Activated naive CD8-positive, alpha-beta T cell treated with anti-CD3 and anti-CD28 coated beads for 36 hours (primary cell): ENCODE results near the gene KCNAB2. TPM values are rescaled to one million over a fixed set of nuclear protein-coding genes. Genes with fewer than 3 reads are reported as not detected.

Experiments
- DNase-seq: peaks from one replicate; pipeline ENCODE4 v3.0.0; 2021
- H3K27ac Mint-ChIP-seq: one replicate; pipeline ENCODE4 v1.8.0; 2022; ENCODE audit warnings: mild to moderate bottlenecking, moderate library complexity, mixed read lengths
- H3K27me3 Mint-ChIP-seq: one replicate; pipeline ENCODE4 v1.8.0; 2022; ENCODE audit warnings: mild to moderate bottlenecking, mixed read lengths
- H3K36me3 Mint-ChIP-seq: one replicate; pipeline ENCODE4 v1.8.0; 2021; ENCODE audit warnings: mild to moderate bottlenecking, mixed read lengths
- H3K4me1 Mint-ChIP-seq: one replicate; pipeline ENCODE4 v1.8.0; 2021; ENCODE audit warnings: mixed read lengths
- H3K4me3 Mint-ChIP-seq: one replicate; pipeline ENCODE4 v1.8.0; 2022; ENCODE audit warnings: mild to moderate bottlenecking, moderate library complexity, mixed read lengths
- H3K9me3 Mint-ChIP-seq: one replicate; pipeline ENCODE4 v1.8.0; 2022; ENCODE audit warnings: mixed read lengths
- total RNA-seq, 2 experiments: library from RNA; stranded (reverse); gene quantifications; one replicate each; pipeline ENCODE4 v1.2.3, GENCODE V29; 2021

Gene KCNAB2
- total RNA-seq, 2 experiments from 2014 or later: 209 to 218 TPM

GRCh38 chr1:6096243-6097116, 50.8 kb downstream of the KCNAB2 start:
- no peak for DNase-seq
- no peak overlapping the region for H3K27ac Mint-ChIP-seq
- H3K36me3 Mint-ChIP-seq: peaks cover 7% of the 10 kb centered on the region
- H3K4me3 Mint-ChIP-seq: no peak overlapping the region
- H3K4me1 Mint-ChIP-seq: peaks cover 4% of the 10 kb centered on the region
- no peaks in the 10 kb centered on the region for H3K9me3 Mint-ChIP-seq
- peaks cover 3% of the 10 kb centered on the region for H3K27me3 Mint-ChIP-seq

GRCh38 chr1:6097117-6097595, 51.5 kb downstream of the KCNAB2 start:
- Mint-ChIP-seq H3K9me3 (no peaks in the 10 kb centered on the region), H3K4me1 (peaks cover 4% of the 10 kb centered on the region), H3K36me3 (peaks cover 7% of the 10 kb centered on the region), H3K4me3 (no peak overlapping the region), H3K27ac (no peak overlapping the region), H3K27me3 (peaks cover 3% of the 10 kb centered on the region)
- DNase-seq: no peak

GRCh38 chr1:6097824-6098223, 52.1 kb downstream of the KCNAB2 start:
- no peak for DNase-seq
- Mint-ChIP-seq H3K27me3 (peaks cover 3% of the 10 kb centered on the region), H3K36me3 (peaks cover 7% of the 10 kb centered on the region), H3K9me3 (no peaks in the 10 kb centered on the region), H3K4me1 (peaks cover 4% of the 10 kb centered on the region), H3K4me3 (no peak overlapping the region), H3K27ac (no peak overlapping the region)

- no peak overlapping the region for H3K27ac Mint-ChIP-seq
- peaks cover 4% of the 10 kb centered on the region for H3K4me1 Mint-ChIP-seq
- H3K9me3 Mint-ChIP-seq: no peaks in the 10 kb centered on the region
- peaks cover 3% of the 10 kb centered on the region for H3K27me3 Mint-ChIP-seq
- H3K36me3 Mint-ChIP-seq: peaks cover 2% of the 10 kb centered on the region
- no peak for DNase-seq
- no peak overlapping the region for H3K4me3 Mint-ChIP-seq
Measured at GRCh38 chr1:6098303-6099215, 52.9 kb downstream of the KCNAB2 start.

DNA sequence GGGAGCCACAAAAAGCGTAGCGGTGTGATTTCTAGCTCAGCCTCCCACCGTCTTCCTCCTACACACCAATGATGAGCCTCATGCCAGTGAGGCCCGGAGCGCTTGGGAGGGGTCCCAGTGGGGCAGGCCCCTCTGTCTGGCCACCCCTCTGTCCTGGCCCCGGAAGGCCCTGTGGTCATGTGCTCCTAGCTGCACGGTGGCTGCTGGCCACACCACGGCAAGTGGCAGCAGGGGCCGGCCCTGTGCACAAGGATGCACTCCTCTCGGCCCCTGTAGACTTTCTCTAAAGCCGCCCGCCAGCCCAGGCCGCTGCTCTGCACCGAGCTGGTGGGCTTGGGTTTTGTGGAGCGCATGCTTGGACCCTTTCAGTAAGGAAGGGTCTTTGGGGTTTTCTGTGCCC, 53.6 kb downstream of the KCNAB2 start:
- Mint-ChIP-seq H3K27me3 (peaks cover 3% of the 10 kb centered on the region), H3K4me1 (peaks cover 4% of the 10 kb centered on the region), H3K4me3 (no peak overlapping the region), H3K27ac (no peak overlapping the region), H3K9me3 (no peaks in the 10 kb centered on the region), H3K36me3 (no peaks in the 10 kb centered on the region)
- DNase-seq: no peak

DNA sequence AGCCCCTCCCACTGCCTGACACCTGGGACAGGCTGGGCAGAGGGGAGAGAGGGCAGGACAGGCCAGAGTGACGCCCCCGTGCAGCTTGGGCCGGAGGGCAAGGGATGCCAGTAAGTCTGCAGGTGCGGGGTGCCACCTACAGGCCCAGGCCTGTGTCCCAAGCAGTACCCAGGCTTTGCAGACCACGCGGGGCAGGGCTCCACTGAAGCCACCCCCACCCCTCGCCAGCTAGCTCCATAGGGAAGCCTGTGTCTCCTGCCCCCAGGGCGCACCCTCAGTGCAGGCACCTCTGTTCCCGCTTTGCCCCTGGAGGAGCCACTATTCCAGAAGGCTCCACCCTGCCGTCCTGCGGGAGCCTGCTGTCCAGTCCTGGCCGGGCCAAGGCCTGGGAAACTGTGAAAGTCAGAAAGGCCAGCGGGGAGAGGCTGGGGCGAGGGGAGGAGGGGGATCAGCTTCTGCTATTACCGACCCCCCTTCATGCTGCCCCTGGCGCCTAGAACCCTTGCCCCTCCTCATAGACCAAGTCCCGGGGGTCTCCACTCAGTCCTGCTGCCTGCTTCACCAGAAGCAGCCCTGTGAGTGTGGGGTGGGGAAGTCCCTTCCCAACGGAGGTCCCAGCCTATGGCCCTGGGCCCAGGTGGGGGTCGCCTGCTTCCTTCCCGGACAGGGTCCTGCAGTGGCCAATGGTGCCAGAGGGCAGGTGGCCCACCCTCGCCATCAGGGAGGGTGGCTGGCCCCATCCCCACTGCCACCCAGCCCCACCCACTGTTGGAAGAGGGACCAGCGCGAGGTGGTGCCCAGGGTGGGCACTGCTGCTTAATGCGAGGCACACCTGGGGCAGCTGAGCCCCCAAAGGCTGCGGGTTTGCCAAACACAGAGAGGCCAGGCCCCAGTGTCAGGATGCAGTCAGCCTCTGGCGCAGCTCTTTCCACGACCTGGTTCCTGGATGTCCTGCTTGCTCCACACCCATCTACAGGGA, 54.4 kb downstream of the KCNAB2 start:
- Mint-ChIP-seq H3K36me3 (no peaks in the 10 kb centered on the region), H3K4me1 (peaks cover 4% of the 10 kb centered on the region), H3K27ac (no peak overlapping the region), H3K4me3 (no peak overlapping the region), H3K27me3 (peaks cover 3% of the 10 kb centered on the region), H3K9me3 (no peaks in the 10 kb centered on the region)
- DNase-seq: no peak

GRCh38 chr1:6100861-6101783, 55.4 kb downstream of the KCNAB2 start:
- H3K36me3 Mint-ChIP-seq: no peaks in the 10 kb centered on the region
- H3K9me3 Mint-ChIP-seq: no peaks in the 10 kb centered on the region
- no peak overlapping the region for H3K4me3 Mint-ChIP-seq
- no peak for DNase-seq
- H3K4me1 Mint-ChIP-seq: peaks cover 4% of the 10 kb centered on the region
- H3K27ac Mint-ChIP-seq: no peak overlapping the region
- peaks cover 3% of the 10 kb centered on the region for H3K27me3 Mint-ChIP-seq

- H3K27ac Mint-ChIP-seq: no peak overlapping the region
- no peak for DNase-seq
- H3K4me1 Mint-ChIP-seq: peaks cover 4% of the 10 kb centered on the region
- H3K4me3 Mint-ChIP-seq: no peak overlapping the region
- no peaks in the 10 kb centered on the region for H3K9me3 Mint-ChIP-seq
- H3K36me3 Mint-ChIP-seq: no peaks in the 10 kb centered on the region
- peaks cover 3% of the 10 kb centered on the region for H3K27me3 Mint-ChIP-seq
Measured at GRCh38 chr1:6101826-6102531, 56.3 kb downstream of the KCNAB2 start.

DNA sequence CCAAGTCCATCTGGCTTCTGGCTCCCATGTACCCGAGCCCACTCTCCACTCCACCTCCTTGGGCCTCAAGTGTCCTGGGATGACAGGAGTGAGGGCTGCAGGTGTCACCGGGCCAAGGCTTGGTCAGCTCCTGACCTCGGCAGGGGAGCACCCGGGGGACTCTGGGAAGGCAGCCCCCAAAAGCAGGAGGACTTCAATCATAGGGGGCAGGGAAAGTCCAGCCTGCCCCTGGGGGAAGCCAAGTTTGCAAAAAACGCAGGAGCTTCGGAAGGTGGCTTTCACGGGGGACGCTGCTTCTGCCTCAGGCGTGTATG, 56.8 kb downstream of the KCNAB2 start:
- H3K4me3 Mint-ChIP-seq: no peak overlapping the region
- no peaks in the 10 kb centered on the region for H3K36me3 Mint-ChIP-seq
- no peak overlapping the region for H3K27ac Mint-ChIP-seq
- H3K27me3 Mint-ChIP-seq: peaks cover 8% of the 10 kb centered on the region
- H3K9me3 Mint-ChIP-seq: no peaks in the 10 kb centered on the region
- peaks cover 4% of the 10 kb centered on the region for H3K4me1 Mint-ChIP-seq
- DNase-seq: no peak

GRCh38 chr1:6103111-6103853, 57.6 kb downstream of the KCNAB2 start:
- H3K4me1 Mint-ChIP-seq: peaks cover 4% of the 10 kb centered on the region
- no peak for DNase-seq

GRCh38 chr1:6103854-6104530, 58.3 kb downstream of the KCNAB2 start:
- no peak for DNase-seq
- no peaks in the 10 kb centered on the region for H3K36me3 Mint-ChIP-seq
- no peak overlapping the region for H3K4me3 Mint-ChIP-seq
- peaks cover 4% of the 10 kb centered on the region for H3K4me1 Mint-ChIP-seq
- no peak overlapping the region for H3K27ac Mint-ChIP-seq
- peaks cover 22% of the 10 kb centered on the region for H3K27me3 Mint-ChIP-seq
- H3K9me3 Mint-ChIP-seq: no peaks in the 10 kb centered on the region

More at GRCh38 chr1:6103111-6103853, 57.6 kb downstream of the KCNAB2 start:
- H3K9me3 Mint-ChIP-seq: no peaks in the 10 kb centered on the region
- H3K27me3 Mint-ChIP-seq: peaks cover 15% of the 10 kb centered on the region
- H3K4me3 Mint-ChIP-seq: no peak overlapping the region
- no peak overlapping the region for H3K27ac Mint-ChIP-seq
- no peaks in the 10 kb centered on the region for H3K36me3 Mint-ChIP-seq

DNA sequence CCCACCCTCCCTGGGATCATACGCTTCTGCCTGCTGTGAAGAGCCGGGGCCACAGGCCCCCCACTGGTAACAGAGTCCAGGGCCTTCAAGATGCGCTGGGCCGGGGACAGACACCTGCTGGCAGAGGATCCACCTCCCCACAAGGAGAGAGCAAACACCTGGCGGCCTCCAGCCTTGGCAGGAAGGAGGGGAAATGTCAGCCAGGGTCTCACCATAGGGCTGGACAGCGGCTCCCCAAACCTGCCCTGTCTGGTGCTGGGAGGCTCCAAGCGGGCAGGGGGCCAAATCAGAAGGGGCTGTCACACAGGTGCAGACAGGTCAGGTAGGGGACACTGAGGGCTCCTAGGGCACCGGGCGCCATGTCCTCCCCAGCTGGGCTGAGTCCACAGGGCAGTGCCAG, 58.9 kb downstream of the KCNAB2 start:
- Mint-ChIP-seq H3K4me3 (no peak overlapping the region), H3K36me3 (no peaks in the 10 kb centered on the region), H3K9me3 (no peaks in the 10 kb centered on the region), H3K4me1 (peaks cover 4% of the 10 kb centered on the region), H3K27ac (no peak overlapping the region), H3K27me3 (peaks cover 23% of the 10 kb centered on the region)
- no peak for DNase-seq
